NAMALWA (cell line): ENCODE results near the gene HIBCH.

Experiments
- DNase-seq: peaks from one replicate; pipeline ENCODE4 v3.0.0-alpha.2; 2015; ENCODE audit warnings: low spot score

HIBCH gene

DNA sequence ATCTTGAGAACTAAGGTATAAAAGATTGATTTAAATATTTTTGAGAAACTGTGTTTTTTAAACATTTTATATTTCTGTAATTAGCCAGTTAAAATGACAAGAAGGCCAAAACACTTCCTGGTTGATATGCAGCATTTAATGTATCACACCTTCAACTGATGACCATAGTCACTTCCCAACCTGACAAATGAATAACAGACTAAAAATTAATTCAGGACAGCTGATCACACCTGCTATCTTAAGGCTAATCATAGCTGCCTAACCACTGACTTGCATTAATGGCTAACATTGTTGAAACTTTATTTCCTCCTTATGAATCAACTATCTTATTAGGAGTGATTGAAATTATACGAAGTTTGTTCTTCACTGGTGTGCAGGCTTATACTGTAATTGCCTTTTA is 131.3 kb downstream of the HIBCH start:
- DNase-seq: no peak

DNA sequence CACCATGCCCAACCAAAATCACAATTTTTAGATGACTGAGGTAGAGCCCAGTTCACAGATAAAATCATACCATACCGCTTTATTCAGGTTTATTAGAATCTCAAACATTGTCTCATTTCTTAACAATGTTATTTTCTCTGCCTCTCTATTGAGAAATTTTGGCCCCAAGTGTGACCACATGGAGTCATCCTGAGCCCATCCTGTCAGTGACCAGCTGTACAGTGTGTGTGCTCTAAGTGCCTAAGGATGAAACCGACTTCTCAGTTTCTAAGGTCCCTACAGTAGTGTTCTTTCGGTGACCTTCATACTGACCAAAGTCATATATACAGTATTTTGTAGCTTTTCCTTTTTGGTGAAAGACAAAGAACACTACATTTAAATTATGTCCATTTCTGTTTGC is 133.4 kb downstream of the HIBCH start:
- DNase-seq: no peak

DNA sequence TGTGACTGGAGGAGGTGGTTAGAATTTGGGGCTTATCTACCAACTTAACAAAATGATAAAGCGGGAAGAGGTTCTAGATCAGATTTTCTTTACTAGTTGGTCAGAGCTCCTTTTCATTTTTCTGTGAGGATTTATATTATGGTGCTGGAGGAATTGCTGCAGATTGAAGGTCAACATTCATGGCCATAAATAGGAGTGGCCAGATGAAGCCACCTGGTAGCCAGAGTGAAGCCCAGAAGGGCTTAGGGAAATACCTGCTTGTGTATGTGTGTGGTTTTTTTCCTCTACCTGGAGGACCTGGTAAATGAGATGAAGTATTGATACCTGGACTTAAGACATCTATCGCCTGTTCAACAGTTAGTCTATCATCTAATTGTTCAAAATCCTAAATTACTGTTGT is 134.2 kb downstream of the HIBCH start:
- no peak for DNase-seq

DNA sequence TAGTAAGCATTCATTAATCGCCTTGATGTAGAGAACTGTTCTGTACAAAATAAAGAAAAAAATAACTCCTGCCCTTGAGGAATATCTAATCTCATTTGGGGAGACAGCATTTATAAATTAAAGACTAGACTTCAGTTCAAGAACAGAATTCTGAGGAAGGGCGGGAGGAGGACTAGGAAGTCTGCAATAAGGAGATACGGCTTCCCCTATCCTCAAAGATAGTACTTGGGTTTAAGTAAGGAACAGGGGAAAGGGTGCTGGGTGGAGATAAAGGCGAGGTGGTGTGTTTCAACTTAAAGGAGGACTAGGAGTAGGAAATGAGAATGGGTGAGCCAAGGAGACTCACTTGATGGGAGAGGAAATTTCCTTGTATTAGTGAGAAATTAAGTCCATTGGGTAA is 135.2 kb downstream of the HIBCH start:
- DNase-seq: no peak

DNA sequence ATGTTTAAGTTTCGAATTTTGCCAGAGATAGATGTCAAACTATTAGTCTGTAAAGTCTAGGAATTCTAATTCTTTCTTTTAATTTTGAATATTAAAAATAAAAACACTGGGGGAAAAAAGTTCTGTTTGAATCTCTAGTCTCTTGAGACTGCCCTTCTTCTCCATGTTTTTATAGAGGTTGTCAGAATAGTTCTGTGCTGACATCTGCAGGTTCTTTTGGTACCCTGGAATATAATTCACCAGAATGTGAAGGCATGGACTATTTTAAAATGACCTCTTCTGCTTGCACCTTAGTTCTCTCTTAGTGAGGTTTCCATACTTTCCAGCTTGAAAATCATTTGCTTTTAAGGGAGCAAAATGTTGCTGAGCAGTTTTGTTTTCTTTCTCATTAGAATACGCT is 136.1 kb downstream of the HIBCH start:
- DNase-seq: no peak

DNA sequence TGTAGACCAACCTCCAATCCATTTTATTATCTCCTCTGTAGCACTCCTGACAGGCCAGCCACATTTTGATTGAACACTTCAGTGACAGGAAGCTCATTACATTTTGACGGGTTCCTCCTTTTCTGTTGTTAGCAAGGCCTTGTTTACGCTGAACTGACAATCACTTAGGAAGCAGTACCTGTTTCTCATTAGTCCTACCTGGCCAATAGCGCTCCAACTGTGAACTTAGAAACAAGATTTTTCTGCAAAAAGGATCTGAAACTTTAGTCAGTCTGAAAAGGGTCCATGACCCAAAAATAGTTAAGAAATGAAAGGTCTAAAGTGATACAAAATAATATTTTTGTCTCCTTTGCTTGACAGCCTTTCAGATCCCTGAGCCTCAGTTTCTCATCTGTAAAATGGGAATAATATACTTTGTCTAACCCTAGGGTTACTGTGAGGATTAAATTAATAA is 137.5 kb downstream of the HIBCH start:
- peak; percentile 13 for DNase-seq

DNA sequence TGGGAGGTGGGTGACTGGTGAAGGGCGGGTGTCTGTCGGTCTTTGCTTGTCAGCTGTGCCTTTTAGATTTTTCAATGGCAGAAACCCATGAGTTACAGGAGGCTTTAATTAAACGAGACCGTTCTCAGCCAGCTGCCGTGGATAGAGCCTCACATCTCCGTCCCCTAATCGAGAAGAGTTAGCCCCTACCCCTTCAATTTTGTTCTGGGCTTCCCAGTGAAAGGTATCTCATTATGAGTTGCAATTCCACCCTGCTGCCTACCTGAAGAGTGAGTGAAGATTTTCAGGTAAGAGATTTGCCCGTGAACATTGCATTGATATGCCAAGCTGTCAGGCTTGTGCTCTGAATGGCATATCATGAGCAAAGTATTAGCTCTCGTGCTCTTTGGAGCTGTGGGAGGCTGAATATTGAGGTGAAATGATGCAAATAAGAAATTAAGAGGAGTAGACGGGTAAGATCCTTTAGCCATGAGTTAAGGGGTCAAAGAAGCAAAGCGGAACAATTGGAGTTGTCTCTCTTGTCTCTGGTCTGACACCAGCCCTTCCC is 138.4 kb downstream of the HIBCH start:
- DNase-seq: no peak

DNA sequence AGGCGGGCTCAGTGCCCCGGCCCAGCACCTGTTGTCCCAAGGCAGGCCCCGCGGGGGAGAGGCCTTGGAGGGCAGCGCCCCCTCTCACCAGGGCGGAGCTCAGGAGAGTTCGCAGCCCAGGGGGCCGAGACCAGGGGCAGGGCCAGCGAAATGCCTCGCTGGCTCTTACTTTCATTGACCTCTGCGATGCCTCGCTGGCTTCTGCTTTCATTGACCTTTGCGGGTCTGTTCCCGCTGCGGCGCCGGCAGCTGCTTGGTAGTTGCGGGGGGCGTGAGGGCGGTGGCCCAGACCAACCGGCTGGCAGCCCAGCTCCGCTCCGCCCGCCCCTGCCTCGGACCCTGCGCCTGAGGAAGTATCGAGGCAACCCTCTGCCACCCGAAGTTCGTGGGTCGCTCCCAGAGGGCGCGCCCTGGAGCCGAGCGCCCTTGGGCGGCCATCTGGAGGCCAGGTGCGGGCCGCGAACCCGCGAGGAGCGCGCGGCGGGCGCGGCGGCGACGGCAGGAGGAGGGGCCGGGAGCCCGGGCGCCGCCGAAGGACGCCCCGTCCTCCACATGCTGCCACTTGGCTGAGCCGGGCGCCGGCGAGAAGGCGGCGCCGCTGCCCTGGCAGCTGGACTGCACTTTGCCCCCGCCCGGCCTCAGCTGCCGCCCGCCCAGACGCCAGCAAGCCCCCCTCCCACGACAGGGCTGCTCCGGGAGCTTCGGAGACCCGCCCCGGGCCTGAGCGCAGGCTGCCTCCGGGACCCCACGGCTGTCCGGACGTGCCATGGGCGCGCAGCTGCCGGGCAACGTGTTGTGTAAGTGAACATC is 139.1 kb downstream of the HIBCH start:
- peak; percentile 84 for DNase-seq

DNA sequence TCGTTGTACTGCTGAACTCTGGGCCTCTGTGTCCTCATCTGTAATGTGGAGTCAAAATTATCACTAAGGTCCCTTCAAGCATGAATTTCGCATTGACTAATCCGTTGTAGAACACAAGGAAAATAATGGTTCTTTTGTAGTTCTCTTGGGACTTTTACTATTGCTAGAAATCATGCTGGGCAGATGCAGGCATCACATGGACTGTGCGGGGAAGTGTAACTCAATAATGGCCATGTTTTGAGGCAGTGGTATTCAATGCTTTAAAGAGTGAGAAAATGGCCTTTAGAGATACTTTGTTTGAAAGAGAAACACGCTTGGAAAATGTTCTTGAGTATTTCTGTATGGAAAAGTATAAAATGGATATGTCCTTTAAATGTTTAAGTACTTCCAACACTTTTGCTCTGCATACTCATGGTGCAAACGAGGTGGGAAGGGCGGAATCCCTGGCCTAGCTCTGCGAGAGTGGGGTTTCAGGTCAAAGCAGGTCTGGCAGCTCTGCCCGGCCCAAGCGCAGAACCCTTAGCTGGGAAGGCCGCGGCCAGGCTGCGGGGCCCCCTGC is 139.8 kb downstream of the HIBCH start:
- DNase-seq: no peak

DNA sequence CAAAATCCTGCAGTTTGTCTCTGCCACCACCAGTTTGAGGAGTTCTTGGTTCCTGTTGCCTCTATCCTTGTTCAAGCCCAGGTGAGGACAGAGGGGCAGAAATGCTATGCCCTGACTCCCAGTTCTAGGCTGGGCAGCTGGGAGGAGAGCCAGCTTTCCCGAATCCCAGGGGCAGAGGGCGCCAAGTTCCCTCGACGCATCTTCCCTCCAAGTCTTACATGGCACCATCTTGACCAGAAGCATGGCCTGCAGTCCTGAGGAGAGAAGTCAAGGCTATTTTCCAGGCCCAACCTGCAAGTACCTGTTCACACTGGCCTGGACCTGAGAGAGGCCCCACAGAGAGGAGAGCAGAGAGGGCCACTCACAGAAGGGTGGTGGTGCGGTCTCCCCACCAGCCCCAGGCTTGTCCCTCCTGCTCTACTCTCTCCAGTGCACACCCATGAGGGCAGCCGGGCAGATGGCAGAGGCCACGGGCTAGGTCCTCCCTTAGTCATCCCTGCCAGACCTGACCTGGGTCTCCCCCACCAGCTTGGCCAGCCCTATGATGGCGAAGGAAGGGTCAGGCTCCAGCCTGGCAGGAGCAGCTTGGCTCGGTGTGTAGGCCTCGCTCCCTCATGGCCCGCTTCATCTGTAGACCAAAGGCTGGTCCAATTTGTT is 141.4 kb downstream of the HIBCH start:
- no peak for DNase-seq

DNA sequence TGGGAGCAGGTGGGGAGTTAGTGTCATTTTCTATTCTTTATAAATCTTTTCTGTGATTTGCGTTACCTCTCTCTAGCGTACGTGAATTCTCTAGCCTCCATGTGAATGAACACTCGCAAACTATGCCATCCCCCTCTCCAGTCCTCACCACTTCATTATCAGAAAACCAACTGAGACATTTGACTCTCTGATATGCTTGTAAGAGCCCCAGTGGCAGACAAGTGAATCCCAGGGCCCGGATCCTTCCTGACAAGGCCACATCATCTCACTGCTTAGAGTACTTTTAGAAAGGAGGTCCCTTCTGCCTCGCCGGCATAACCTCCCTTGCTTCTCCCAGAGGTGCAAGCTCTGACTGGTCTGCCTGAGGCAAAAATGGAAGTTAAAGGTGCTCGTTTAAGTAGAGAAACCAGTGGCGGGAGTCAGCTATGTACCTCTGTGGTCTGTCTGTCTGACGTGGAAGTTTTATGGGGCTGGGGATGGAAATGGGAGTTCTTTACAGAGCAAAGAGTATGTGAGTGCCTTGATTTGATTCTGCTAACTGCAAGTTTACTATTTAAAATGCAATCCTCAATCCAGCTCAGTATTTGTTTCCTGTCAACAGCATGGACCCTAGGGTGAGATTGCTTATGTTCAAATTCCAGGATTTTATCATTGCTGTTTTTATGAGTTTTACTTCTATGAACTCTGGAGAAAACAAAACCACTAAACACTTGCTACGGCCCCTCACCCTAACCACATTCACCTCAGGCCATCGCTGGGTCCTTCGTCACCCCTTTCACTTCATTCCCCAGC is 142.2 kb downstream of the HIBCH start:
- no peak for DNase-seq

DNA sequence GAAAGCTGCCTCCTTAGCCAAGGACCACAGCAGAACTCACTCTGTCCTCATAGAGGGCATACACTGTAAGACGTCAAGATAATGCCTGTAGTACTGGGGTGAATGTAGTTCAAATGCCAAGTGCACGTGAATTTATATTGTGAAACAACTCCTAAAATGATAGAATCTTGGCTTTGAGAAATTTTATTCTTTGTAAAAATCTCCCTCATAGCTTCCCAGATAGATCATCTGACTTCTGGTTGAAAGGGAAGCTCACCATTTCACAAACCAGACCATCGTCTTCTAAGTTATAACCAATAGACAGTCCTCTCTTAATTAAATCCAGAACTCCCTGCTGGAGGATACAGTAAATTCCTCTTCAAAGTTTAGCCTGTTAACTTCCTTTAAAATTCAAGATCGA is 146.2 kb downstream of the HIBCH start:
- DNase-seq: no peak

DNA sequence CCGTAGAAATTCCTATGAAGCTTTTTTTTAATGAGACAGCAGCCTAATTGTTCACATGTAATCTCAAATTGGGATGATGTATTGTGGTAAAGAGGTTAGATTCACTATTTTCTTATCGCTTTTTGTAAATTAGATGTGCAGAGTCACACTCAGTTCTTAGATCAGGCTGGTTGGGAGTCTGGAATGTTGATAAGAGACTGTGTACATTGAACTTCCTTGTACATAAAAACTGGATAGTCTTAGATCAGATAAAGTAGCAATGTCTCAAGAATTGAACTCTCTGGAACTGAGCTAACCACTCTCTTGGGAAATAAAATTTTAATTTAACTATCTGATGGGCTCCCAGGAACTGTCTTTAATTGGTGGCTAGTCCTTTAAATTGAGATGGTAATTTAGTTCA is 149.0 kb downstream of the HIBCH start:
- DNase-seq: no peak

DNA sequence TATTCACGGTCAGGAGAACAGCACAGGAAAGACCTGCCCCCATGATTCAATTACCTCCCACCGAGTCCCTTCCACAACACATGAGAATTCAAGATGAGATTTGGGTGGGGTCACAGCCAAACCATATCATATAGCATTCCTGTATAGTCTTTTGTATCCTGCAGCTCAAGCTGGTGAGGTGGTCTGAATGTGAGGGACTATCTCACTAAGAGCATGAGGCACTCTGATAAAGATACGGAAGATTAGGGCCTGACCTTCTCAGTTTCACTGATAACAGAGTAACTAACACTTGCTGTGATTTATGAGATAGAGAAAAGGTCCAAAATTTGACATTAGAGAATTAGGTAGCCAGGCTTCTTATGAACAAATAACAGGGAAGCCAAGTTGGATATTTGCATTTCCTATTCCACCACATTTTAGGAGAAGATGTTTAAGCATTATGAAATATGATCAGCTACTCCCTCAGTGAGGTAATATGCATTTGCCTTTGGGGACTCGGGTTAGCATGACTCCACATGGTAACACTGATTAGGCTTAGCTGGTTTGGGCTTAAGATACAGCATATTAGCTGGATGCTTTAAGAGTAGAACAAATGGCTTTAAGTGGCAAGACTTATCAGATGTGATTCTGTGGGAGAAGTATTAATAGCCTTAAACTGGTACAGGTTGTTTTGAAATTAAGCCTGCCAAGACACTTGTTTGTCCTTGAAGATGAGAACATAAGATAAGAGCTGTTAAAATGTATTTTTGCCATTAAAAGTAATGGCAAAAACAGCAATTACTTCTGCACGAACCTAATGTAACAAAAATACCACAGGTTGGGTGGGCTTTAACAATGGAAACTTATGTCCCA is 150.2 kb downstream of the HIBCH start:
- no peak for DNase-seq

DNA sequence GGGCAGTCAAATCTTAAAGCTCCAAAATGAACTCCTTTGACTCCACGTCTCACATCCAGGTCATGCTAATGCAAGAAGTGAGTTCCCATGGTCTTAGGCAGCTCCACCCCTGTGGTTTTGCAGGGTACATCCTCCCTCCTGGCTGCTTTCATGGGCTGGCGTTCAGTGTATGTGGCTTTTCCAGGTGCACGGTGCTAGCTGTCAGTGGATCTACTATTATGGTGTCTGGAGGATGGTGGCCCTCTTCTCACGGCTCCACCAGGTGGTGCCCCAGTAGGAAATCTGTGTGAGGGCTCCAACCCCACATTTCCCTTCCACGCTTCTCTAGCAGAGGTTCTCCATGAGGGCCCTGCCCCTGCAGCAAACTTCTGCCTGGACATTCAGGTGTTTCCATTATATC is 151.9 kb downstream of the HIBCH start:
- no peak for DNase-seq

DNA sequence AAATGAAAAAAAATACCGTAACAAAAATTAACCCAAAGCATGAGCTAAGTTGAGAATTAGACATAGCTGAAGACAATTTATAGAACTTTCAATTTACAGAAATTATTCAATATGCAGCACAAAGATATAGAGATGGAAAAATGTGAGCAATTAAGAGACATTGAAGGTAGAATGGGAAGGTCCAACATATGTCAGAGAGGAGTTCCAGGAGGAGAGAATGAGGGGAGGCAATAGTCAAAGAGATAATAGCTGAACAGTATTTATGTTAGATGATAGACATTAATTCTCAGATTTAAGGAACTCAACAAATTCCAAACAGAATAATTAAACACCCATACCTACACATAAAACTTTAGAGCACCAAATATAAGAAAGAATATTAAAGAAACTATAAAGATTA is 154.1 kb downstream of the HIBCH start:
- no peak for DNase-seq

DNA sequence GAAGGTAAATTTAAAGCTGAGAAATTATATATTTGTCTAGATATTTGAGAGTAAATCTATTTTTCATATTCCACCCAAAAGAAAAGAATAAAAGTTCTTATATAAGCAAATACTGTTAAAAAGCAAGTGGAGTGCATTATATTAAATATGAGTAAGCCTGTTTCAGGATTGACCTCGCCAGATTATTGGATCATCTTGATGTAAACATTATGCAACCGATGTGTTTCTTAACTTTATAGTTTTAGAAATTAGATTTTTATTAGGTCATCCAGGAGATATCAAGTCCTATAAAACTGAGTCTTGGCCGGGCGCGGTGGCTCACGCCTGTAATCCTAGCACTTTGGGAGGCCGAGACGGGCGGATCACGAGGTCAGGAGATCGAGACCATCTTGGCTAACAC is 156.8 kb downstream of the HIBCH start:
- no peak for DNase-seq

DNA sequence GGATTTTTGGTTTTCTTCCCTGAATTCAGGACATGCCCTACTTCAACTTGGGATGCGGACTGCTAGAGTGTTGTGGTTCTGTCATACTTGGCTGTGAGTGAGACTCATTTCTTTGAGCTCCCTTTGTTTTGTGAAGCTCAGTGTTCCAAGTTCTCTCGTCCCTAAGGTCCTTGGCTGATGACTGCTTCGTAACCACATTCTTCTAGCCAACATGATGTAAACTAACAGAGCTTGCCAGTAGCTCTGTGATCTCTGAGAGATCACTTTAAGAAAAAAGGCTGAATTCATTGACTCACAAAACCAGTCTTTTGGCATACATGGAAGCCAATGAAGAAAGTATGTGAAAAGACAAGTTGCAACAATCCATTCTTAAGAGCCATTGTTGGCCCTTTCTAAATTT is 160.2 kb downstream of the HIBCH start:
- DNase-seq: no peak

DNA sequence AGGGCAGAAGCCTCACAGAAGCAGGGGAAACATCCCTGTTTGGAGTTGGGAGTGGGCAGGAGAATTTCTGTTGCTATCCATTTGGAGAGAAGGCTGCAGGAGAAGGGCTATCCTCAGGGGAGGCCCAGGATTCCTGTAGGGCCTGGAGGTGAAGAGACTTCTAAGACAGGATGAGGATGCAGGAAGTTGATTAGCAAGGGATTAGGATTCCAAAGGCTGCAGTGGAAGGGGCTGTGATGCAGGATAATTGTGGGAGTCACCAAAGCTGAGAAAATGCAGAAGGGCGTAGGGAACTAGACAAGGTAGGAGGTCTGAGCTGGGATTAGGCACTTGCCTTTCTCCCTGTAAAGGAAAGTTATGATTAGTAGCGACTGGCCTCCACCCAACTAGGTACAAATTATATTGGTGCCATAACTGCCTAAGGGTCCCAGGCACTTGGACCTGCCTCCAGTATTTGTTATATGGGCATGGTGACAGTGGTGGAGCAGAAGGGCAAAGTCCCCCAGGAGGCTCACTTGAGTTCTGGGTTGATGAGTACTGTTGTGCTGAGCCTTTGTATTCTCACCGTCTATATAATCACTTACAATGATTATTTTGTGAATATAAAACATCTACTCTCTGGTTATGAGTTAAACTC is 160.7 kb downstream of the HIBCH start:
- no peak for DNase-seq

DNA sequence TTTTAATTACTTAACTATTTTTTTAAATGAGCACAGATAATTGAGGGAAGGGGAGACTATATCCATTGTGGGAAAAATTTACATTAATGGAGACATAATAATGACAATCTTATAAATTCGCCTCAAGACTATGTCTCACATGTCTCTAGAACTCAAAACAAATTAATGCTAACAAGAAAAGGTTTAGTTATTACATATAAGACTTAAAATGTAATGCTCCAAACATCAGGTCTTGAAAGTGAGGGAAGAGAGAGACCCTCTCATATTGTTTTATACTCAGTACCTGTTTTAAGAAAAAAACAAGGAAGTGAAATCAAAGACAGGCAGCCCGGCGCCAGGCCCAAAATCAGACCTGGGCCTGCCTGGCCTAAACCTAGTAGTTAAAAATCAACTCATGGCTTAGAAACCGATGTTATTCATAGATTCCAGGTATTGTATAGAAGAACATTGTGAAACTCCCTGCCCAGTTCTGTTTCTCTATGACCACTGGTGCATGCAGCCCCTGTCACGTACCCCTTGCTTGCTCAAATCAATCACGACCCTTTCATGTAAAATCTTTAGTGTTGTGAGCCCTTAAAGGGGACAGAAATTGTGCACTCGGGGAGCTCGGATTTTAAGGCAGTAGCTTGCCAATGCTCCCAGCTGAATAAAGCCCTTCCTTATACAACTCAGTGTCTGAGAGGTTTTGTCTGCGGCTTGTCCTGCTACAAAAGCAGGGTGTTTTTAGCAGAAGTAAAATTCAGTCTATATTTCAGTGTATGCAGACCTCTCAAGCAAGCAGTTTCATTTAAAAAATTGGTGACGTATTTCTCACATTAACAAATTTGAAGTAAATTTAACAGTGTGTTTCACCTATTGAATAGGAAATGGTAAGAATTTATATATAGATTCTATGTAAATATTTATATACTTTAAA is 161.8 kb downstream of the HIBCH start:
- peak; percentile 36 for DNase-seq
